ENCODE measurements around the gene EZH2.

The EZH2 gene

DNA sequence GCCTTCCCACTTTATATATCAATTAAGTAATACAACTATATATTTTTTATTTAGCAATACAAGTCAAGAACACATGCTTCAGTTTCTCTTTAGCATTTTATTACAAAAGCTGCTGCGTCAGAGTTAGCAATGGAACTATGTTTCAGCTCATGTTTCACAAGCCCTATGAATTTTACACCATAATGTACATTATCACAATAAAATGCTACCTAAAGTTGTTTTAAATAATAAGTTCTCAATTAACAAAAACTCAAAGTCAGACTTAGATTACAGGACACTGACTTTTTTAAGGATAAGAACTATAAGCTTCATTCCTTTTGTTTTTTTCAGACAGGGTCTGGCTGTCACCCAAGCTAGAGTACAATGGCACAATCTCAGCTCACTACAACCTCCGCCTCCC, 52.3 kb downstream of the EZH2 start:
- DNase-seq (ENCODE audit: low read depth) = no peak
- H3K4me3 ChIP-seq (ENCODE audit: low read depth, low read length) = no peak overlapping the region

DNA sequence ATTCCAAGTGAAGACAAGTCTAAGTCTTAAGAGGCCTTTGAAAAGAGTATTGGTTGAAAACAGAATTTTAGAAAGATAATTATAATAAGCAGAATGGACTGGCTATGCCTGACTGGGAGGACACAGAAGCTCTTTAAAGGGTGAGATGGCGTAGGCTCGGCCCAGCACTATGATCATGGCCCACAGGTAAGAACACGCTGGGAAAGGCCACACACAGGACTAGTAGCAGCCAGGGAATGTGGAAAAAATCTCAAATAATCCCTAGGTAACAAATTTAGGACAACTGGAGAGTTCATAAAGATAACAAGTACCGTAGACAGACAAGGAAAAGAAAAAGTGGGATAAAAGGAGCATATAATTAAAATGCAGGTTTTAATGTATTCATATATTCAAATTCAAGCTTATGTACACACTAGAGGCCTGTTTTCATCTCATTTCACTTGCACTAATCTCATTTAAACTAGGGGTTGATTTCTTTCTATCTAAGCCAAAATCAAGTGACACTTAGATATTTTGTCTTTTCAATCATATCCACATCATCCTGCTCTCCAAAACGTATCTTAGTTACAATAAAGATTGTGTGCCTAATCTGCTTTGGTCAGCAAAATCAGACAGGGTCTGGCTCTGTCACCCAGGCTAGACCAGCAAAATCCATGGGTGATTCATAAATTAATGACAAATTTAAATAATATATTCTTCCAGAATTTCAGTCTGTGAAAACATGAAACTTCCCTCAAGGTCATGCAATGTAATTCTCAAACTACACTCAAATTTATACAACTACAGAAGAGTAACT, 53.0 kb downstream of the EZH2 start:
- TF ChIP-seq, protein P1, sequence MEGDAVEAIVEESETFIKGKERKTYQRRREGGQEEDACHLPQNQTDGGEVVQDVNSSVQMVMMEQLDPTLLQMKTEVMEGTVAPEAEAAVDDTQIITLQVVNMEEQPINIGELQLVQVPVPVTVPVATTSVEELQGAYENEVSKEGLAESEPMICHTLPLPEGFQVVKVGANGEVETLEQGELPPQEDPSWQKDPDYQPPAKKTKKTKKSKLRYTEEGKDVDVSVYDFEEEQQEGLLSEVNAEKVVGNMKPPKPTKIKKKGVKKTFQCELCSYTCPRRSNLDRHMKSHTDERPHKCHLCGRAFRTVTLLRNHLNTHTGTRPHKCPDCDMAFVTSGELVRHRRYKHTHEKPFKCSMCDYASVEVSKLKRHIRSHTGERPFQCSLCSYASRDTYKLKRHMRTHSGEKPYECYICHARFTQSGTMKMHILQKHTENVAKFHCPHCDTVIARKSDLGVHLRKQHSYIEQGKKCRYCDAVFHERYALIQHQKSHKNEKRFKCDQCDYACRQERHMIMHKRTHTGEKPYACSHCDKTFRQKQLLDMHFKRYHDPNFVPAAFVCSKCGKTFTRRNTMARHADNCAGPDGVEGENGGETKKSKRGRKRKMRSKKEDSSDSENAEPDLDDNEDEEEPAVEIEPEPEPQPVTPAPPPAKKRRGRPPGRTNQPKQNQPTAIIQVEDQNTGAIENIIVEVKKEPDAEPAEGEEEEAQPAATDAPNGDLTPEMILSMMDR (conservative IDR thresholded peaks at IDR 0.05; ENCODE audit: low read depth, low read length) = no peak
- DNase-seq (ENCODE audit: low read depth) = no peak
- no peak overlapping the region for H3K4me3 ChIP-seq (ENCODE audit: low read depth, low read length)

More for the DNA sequence above, 52.3 kb downstream of the EZH2 start:
- TF ChIP-seq, protein P1 (conservative IDR thresholded peaks at IDR 0.05; ENCODE audit: low read depth, low read length) = no peak

GRCh38 chr7:148828965-148829364, 55.1 kb downstream of the EZH2 start:
- DNase-seq (ENCODE audit: low read depth) = no peak
- H3K4me3 ChIP-seq (ENCODE audit: low read depth, low read length) = no peak overlapping the region
- TF ChIP-seq, protein P1 (conservative IDR thresholded peaks at IDR 0.05; ENCODE audit: low read depth, low read length) = no peak

DNA sequence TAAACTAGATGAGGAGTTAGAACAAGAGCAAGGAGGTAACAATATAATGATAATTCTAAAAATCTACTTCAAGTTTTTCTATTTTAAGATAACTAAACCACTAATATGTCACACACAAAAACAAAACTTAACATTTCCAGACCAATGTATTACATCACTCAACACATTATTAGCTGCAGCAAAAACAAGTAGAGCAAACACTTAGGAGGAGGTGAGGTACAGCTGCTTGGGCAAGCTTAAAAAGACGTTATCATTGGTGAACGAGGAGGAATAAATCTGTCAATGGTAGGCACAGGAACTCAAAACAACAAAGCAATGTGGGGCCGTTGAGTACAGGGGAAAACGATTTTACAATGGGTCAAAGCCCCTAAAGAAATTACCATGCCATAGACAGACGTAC, 58.8 kb downstream of the EZH2 start:
- no peak overlapping the region for H3K4me3 ChIP-seq (ENCODE audit: low read depth, low read length)
- TF ChIP-seq, protein P1 (conservative IDR thresholded peaks at IDR 0.05; ENCODE audit: low read depth, low read length) = no peak
- no peak for DNase-seq (ENCODE audit: low read depth)

GRCh38 chr7:148824864-148825263, 59.2 kb downstream of the EZH2 start:
- TF ChIP-seq, protein P1 (conservative IDR thresholded peaks at IDR 0.05; ENCODE audit: low read depth, low read length) = no peak
- H3K4me3 ChIP-seq (ENCODE audit: low read depth, low read length) = no peak overlapping the region
- DNase-seq (ENCODE audit: low read depth) = no peak

- TF ChIP-seq, protein P1 (conservative IDR thresholded peaks at IDR 0.05; ENCODE audit: low read depth, low read length) = no peak
- DNase-seq (ENCODE audit: low read depth) = no peak
- H3K4me3 ChIP-seq (ENCODE audit: low read depth, low read length) = no peak overlapping the region
Measured at GRCh38 chr7:148821422-148821821, 62.7 kb downstream of the EZH2 start.
